ENCODE data around the gene GPR156. TPM values are rescaled to one million over a fixed set of nuclear protein-coding genes. Genes with fewer than 3 reads are reported as not detected.

GPR156 gene
- total RNA-seq, 6 experiments from 2014 or later = 0.14 to 0.29 (median 0.21) TPM

DNA sequence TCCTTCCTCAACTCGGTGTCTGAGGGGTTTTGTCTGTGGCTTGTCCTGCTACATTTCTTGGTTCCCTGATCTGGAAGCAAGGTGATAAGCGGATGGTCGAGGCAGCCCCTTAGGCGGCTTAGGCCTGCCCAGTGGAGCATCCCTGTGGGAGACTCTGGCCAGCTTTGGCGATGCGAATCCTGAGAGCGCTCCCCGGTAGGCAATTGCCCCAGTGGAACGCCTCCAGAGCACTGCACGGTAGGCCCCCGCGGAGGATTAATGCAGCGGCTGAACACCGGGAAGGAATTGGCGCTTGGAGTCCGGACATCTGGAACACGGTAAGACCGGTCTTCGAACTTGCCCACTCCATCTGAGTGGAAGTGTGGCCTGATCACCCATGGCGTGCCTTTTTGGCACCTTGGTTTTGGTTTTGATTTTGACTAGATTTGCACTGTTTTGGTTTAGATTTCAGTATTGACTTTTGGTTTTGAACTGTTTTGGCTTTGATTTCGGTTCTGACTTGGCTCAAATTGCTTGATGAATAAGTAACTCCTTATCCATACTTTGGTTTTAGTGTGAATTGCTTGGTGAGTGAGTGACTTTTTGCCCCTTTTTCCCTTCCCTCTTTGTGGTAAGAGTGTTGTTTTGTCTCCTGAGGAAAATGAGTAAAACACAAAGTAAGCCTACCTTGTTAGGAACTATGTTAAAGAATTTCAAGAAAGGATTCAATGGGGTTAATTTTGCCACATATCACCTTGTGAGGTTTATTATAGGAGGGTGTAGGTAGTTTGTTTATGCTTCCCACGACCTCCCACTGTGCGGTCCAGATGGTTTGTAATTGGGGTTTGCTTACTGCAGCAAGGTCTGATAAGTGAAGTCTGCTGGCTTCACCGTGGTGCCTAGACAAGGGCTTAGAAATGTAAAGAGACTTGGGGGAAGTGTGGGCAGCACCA lies 27.1 kb upstream of the GPR156 start:
- H3K36me3 Mint-ChIP-seq (ENCODE audit: low read depth) = peaks cover 13% of the 10 kb centered on the region
- peaks cover 10% of the 10 kb centered on the region for H3K9me3 Mint-ChIP-seq
- no peak overlapping the region for H3K27ac Mint-ChIP-seq
- peaks cover 2% of the 10 kb centered on the region; the same call in 1 of the 2 replicates for H3K27me3 Mint-ChIP-seq (ENCODE audit: insufficient read depth)
- TF ChIP-seq, protein P1, sequence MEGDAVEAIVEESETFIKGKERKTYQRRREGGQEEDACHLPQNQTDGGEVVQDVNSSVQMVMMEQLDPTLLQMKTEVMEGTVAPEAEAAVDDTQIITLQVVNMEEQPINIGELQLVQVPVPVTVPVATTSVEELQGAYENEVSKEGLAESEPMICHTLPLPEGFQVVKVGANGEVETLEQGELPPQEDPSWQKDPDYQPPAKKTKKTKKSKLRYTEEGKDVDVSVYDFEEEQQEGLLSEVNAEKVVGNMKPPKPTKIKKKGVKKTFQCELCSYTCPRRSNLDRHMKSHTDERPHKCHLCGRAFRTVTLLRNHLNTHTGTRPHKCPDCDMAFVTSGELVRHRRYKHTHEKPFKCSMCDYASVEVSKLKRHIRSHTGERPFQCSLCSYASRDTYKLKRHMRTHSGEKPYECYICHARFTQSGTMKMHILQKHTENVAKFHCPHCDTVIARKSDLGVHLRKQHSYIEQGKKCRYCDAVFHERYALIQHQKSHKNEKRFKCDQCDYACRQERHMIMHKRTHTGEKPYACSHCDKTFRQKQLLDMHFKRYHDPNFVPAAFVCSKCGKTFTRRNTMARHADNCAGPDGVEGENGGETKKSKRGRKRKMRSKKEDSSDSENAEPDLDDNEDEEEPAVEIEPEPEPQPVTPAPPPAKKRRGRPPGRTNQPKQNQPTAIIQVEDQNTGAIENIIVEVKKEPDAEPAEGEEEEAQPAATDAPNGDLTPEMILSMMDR (IDR thresholded peaks at IDR 0.05) = no peak
- no peak for DNase-seq
- no peaks in the 10 kb centered on the region for H3K4me1 Mint-ChIP-seq (ENCODE audit: low read depth)
- no peak overlapping the region for H3K4me3 Mint-ChIP-seq

DNA sequence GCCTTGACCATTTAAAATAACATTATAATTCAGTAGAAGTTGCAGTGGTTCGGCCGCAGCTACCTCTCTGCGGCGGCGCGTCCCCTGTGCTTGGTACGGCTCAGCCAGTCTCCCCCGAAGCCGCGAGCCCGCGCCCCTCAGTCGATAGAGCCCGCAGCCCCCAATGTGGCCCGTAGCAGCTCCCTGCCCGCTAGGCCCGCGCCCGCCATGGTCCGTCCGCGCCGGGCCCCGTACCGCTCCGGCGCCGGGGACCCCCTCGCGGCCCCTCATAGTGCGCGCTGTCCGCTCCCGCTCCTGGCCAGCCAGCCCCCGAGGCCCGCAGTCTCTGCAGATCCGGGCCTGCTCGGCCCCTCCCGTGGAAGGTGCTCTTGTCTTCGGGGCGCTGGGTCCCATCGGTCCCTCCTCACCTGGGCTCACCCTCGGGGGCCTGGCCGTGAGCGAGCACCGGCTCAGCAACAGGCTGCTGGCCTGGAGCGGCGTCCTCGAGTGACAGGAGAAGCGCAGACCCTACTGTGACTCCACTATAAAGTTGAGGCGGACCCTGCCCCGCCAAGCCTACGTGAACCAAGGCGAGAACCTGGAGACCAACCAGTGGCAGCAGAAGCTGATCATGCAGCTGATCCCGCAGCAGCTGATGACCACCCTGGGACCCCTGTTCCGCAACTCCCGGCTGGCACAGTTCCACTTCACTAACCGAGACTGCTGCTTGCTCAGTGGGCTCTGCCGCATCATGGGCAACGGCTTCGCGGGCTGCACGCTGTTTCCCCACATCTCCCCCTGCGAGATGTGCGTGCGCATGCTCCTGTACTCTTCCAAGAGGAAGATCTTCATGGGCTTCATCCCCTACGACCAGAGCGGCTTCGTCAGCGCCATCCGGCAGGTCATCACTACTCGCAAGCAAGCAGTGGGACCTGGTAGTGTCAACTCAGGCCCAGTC lies 21.8 kb upstream of the GPR156 start:
- H3K4me1 Mint-ChIP-seq (ENCODE audit: low read depth) = no peaks in the 10 kb centered on the region
- no peak for DNase-seq
- no peak overlapping the region for H3K27ac Mint-ChIP-seq
- H3K9me3 Mint-ChIP-seq = no peaks in the 10 kb centered on the region
- peaks cover 2% of the 10 kb centered on the region; the same call in 1 of the 2 replicates for H3K27me3 Mint-ChIP-seq (ENCODE audit: insufficient read depth)
- TF ChIP-seq, protein P1 (IDR thresholded peaks at IDR 0.05) = no peak
- no peak overlapping the region for H3K4me3 Mint-ChIP-seq
- no peaks in the 10 kb centered on the region for H3K36me3 Mint-ChIP-seq (ENCODE audit: low read depth)

- no peaks in the 10 kb centered on the region for H3K36me3 Mint-ChIP-seq (ENCODE audit: low read depth)
- no peaks in the 10 kb centered on the region for H3K4me1 Mint-ChIP-seq (ENCODE audit: low read depth)
- peaks cover 1% of the 10 kb centered on the region; the same call in 1 of the 2 replicates for H3K27me3 Mint-ChIP-seq (ENCODE audit: insufficient read depth)
- H3K9me3 Mint-ChIP-seq = no peaks in the 10 kb centered on the region
- H3K27ac Mint-ChIP-seq = no peak overlapping the region
- no peak overlapping the region for H3K4me3 Mint-ChIP-seq
- TF ChIP-seq, protein P1 (IDR thresholded peaks at IDR 0.05) = no peak
- DNase-seq = no peak
Observed at GRCh38 chr3:120304616-120305015, 19.6 kb upstream of the GPR156 start.

GRCh38 chr3:120302361-120302760 lies 17.3 kb upstream of the GPR156 start:
- H3K4me1 Mint-ChIP-seq (ENCODE audit: low read depth) = no peaks in the 10 kb centered on the region
- H3K27me3 Mint-ChIP-seq (ENCODE audit: insufficient read depth) = no peaks in the 10 kb centered on the region
- H3K9me3 Mint-ChIP-seq = no peaks in the 10 kb centered on the region
- no peak overlapping the region for H3K4me3 Mint-ChIP-seq
- DNase-seq = no peak
- H3K36me3 Mint-ChIP-seq (ENCODE audit: low read depth) = no peaks in the 10 kb centered on the region
- TF ChIP-seq, protein P1 (IDR thresholded peaks at IDR 0.05) = no peak
- no peak overlapping the region for H3K27ac Mint-ChIP-seq

GRCh38 chr3:120300971-120301370 lies 15.9 kb upstream of the GPR156 start:
- no peak overlapping the region for H3K4me3 Mint-ChIP-seq
- H3K4me1 Mint-ChIP-seq (ENCODE audit: low read depth) = no peaks in the 10 kb centered on the region
- no peak overlapping the region for H3K27ac Mint-ChIP-seq
- peaks cover 5% of the 10 kb centered on the region; the same call in 1 of the 2 replicates for H3K27me3 Mint-ChIP-seq (ENCODE audit: insufficient read depth)
- TF ChIP-seq, protein P1 (IDR thresholded peaks at IDR 0.05) = no peak
- H3K36me3 Mint-ChIP-seq (ENCODE audit: low read depth) = no peaks in the 10 kb centered on the region
- no peaks in the 10 kb centered on the region for H3K9me3 Mint-ChIP-seq
- no peak for DNase-seq
